Kidney (tissue), 14 donors: ENCODE results near the gene PSMB9. TPM values are rescaled to one million over a fixed set of nuclear protein-coding genes. Genes with fewer than 3 reads are reported as not detected.

ENCODE experiments used
- DNase-seq, 5 donors: peaks; one replicate each; pipeline ENCODE4 v3.0.0-alpha.2; 2013 to 2020
- FAIRE-seq: peaks from 2 replicates; lab custom pipeline; 2012; peaks lifted over from hg19 to GRCh38; lab: Jason Lieb, UNC
- H3K27ac ChIP-seq, 2 donors: one replicate each; pipeline ENCODE4 v1.7.0; 2013; ENCODE audit warnings: low read depth in 2 of 2, low read length in 2 of 2, inconsistent platforms in 1 of 2
- H3K27me3 ChIP-seq: one replicate; pipeline ENCODE4 v1.7.1; 2013; ENCODE audit warnings: low read length, inconsistent platforms; ENCODE audit not compliant: control insufficient read depth, insufficient read depth
- H3K36me3 ChIP-seq, 3 donors: one replicate each; pipeline versions ENCODE4 v1.7.0 to v1.7.1; 2013; ENCODE audit warnings: low read length in 3 of 3, control low read depth in 1 of 3, inconsistent platforms in 1 of 3; ENCODE audit not compliant: insufficient read depth in 3 of 3, control insufficient read depth in 2 of 3
- H3K4me1 ChIP-seq, 3 donors: one replicate each; pipeline versions ENCODE4 v1.7.0 to v1.7.1; 2013; ENCODE audit warnings: low read length in 3 of 3, inconsistent platforms in 1 of 3, low read depth in 1 of 3; ENCODE audit not compliant: control insufficient read depth in 2 of 3, insufficient read depth in 2 of 3
- H3K4me3 ChIP-seq, 3 donors: one replicate each; pipeline versions ENCODE4 v1.7.0 to v1.8.1; 2013; ENCODE audit warnings: low read length in 3 of 3, control low read depth in 1 of 3, inconsistent platforms in 1 of 3
- H3K9ac ChIP-seq, 3 donors: one replicate each; pipeline versions ENCODE4 v1.7.0 to v1.7.1; 2013; ENCODE audit warnings: low read length in 3 of 3, control low read depth in 1 of 3, inconsistent platforms in 1 of 3
- H3K9me3 ChIP-seq, 3 donors: one replicate each; pipeline versions ENCODE4 v1.7.0 to v1.7.1; 2013; ENCODE audit warnings: low read length in 3 of 3, control low read depth in 1 of 3, inconsistent platforms in 1 of 3; ENCODE audit not compliant: control insufficient read depth in 2 of 3, insufficient read depth in 1 of 3
- CTCF ChIP-seq: IDR thresholded peaks from 3 replicates; pipeline ENCODE4 v1.5.1; 2012; ENCODE audit warnings: mild to moderate bottlenecking, moderate library complexity, borderline replicate concordance; ENCODE audit not compliant: insufficient read depth; ENCODE audit errors: extremely low read depth
- intact Hi-C: fragments of 100-400 bp; cut with DNase I; formaldehyde crosslinking; loops from one replicate; pipeline ENCODE4 v1.11.1; 2022
- polyA plus RNA-seq: library from polyadenylated mRNA; stranded (reverse); fragments of 350-450 nt; fragmentation: Illumina TruSeq; extraction: RNeasy Lipid Tissue Mini Kit (QIAGEN cat#74804); gene quantifications from one replicate; pipeline ENCODE4 v1.2.3, GENCODE V29; 2014; ENCODE audit warnings: low read depth, low replicate concordance; ENCODE audit not compliant: insufficient read depth
- total RNA-seq: library from RNA; stranded (reverse); fragmentation: NEBNext Ultra II Directional; extraction: Animal tissue kit (Norgen Biotek cat#: 25700); gene quantifications from one replicate; pipeline ENCODE4 v1.2.1, GENCODE V29; 2021
- donor health status: control.
- donor health status: control.
- donor health status: control.
- donor health status: control.
- donor health status: control.
- donor health status: DM: yes; HTN: yes; CAD: no.
- donor health status: Normal renal cell carcinoma (clear cell type).

PSMB9 gene
- total and polyA plus RNA-seq, 2 donors from 2014 or later, result 52.8 to 56.6 TPM

DNA sequence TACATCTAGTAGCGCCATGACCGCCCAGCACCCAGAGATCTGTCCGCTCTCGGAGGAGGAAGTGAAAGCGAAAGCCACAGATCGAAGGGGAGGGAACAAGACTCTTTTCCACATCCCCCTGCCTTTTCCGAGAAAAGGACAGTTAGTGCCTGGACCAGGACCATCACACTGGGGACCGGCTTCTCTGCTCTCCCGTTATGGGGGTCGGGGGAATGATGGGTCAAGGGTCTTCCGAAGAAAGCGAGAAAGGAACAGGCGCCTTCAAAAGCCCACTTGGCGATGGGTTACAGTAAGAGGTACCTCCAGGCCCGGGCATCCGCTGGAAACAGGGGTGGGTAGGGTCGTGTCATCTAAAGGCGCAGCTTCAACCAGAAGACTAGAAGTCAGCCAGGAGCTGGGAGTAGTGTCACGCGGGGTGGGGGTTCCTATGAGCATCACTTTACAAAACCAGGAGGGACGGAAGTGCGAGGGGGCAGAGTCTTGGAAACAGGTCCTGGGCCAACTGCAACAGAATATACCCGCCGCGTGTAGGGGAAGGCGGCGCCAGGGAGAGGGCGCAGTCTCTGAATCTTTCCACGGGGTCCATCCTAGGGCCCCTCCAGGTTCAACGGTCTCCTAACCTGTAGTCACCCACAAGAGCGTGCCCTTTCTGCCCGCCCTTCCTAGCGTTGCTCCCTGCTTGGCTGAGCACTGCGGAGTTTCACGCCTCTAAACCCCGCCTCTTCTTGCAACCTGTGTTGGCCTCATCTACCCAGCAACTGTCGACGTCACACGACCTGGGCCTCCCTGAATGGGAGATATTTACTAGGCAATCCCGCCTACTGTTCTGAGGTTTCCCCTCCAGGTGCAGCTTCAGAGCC lies 9.8 kb upstream of the PSMB9 start, which contains the start of gene PSMB8:
Gene PSMB8, minus strand, starts transcription at position 69 of the 860 bp plus-strand sequence. Its CDS starts 51 bp downstream, at position 18.
- H3K9me3 ChIP-seq, result no peaks in the 10 kb centered on the region
- peak within 1 kb of the TSS; percentile 91 to 97 for H3K27ac ChIP-seq
- H3K27me3 ChIP-seq, result no peaks in the 10 kb centered on the region
- TF ChIP-seq CTCF, result no peak
- H3K4me3 ChIP-seq, result peak within 1 kb of the TSS; percentile 93 to 97 (median 95)
- FAIRE-seq (peak; percentile 86), DNase-seq (peak; percentile 95 to 99 (median 97))
- H3K4me1 ChIP-seq, result peaks cover 0 to 15% (median 0%) of the 10 kb centered on the region in 3 donors
- H3K36me3 ChIP-seq, result peaks cover 0 to 31% (median 22%) of the 10 kb centered on the region in 3 donors
- H3K9ac ChIP-seq, result peak within 1 kb of the TSS; percentile 86 to 98 (median 95)
- intact Hi-C loops, result no loop called here

- peaks cover 0 to 32% (median 23%) of the 10 kb centered on the region in 3 donors for H3K36me3 ChIP-seq
- DNase-seq (no peak), FAIRE-seq (no peak)
- peak overlapping the region in 2 of 3 donors; percentile 93 to 97 for H3K4me3 ChIP-seq
- intact Hi-C loops, result no loop called here
- peak overlapping the region; percentile 91 to 97 for H3K27ac ChIP-seq
- no peak for TF ChIP-seq CTCF
- H3K9me3 ChIP-seq, result no peaks in the 10 kb centered on the region
- H3K4me1 ChIP-seq, result peaks cover 0 to 15% (median 0%) of the 10 kb centered on the region in 3 donors
- no peaks in the 10 kb centered on the region for H3K27me3 ChIP-seq
- H3K9ac ChIP-seq, result peak overlapping the region in 1 of 3 donors; percentile 98
These were observed 9.1 kb upstream of the PSMB9 start for GRCh38 chr6:32844839-32845383.

DNA sequence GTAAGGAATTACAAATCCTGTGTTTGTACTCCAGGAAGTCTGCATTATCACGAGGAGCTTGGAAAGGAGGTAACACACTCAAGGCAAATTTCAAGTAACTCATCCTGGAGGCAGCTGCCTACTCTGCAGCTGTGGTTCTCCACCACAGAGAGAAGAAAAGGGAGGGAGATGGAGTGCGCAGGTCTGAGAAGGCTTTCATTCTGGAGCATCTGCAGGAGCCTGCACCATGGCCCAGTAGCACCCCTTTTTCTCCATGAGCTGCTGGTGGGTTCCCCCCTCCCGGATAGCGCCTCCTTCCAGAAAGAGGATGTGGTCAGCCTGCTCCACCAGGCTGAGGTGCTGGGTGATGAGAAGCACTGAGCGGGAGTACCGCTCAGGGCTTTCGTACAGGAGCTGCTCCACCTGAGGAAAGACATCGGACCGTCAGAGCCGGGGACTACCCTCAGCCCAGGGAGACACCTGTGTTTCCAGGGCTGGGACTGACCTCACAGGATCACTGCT lies 8.6 kb upstream of the PSMB9 start:
- peaks cover 0 to 15% (median 0%) of the 10 kb centered on the region in 3 donors for H3K4me1 ChIP-seq

More for the DNA sequence above, 8.6 kb upstream of the PSMB9 start:
- peak overlapping the region in 1 of 3 donors; percentile 98 for H3K9ac ChIP-seq
- H3K27ac ChIP-seq, result peak overlapping the region in 1 of 2 donors; percentile 97
- TF ChIP-seq CTCF, result no peak
- peaks cover 0 to 33% (median 28%) of the 10 kb centered on the region in 3 donors for H3K36me3 ChIP-seq
- DNase-seq (no peak), FAIRE-seq (no peak)
- H3K27me3 ChIP-seq, result no peaks in the 10 kb centered on the region
- peak overlapping the region in 1 of 3 donors; percentile 93 for H3K4me3 ChIP-seq
- intact Hi-C loops, result no loop called here
- H3K9me3 ChIP-seq, result no peaks in the 10 kb centered on the region
